Hepatocyte (in vitro differentiated cells): ENCODE data around the gene APEH.

Source experiments
- EZH2 ChIP-seq: fragments of 200-600 bp; sonication (generic); IDR thresholded peaks from 2 replicates; pipeline ENCODE4 v1.6.1; 2016; ENCODE audit warnings: antibody characterized with exemption, mild to moderate bottlenecking, borderline replicate concordance
- EZH2phosphoT487 ChIP-seq: fragments of 200-600 bp; sonication (generic); IDR thresholded peaks from one replicate; pipeline ENCODE4 v1.6.1; 2018; ENCODE audit warnings: antibody characterized with exemption, mild to moderate bottlenecking, low read depth, moderate library complexity; ENCODE audit not compliant: unreplicated experiment, severe bottlenecking
- TF ChIP-seq, protein P1 (sequence below): fragments of 200-600 bp; sonication (generic); IDR thresholded peaks from 2 replicates; pipeline ENCODE4 v1.5.1; 2016; ENCODE audit warnings: antibody characterized with exemption, mild to moderate bottlenecking; ENCODE audit not compliant: poor library complexity

DNA sequence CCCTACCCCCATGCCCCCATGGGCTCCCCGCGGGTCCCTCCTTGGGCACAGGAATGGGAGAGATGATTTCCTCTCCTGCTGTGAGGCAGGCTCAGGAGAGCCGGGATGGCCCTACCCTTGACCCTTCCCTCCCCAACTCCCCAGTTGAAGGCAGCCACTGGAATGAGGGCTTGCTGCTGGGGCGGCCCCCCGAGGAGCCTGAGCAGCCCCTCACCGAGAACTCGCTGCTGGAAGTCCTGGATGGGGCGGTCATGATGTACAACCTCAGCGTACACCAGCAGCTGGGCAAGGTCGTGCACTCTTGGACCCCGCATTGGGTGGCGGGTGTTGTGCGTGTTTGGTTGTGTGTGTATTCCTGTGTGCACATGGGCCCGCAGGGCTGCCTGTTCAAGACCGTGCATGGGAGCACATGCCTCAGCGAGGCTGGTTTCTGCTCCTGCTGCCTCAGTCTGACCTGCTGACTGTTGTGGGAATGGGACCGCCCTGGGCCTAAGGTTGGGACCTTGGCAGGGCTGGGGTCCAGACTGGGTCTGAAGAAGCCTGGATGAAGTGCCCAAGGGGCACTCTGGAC is 31.3 kb downstream of the APEH start:
- TF ChIP-seq, protein P1, sequence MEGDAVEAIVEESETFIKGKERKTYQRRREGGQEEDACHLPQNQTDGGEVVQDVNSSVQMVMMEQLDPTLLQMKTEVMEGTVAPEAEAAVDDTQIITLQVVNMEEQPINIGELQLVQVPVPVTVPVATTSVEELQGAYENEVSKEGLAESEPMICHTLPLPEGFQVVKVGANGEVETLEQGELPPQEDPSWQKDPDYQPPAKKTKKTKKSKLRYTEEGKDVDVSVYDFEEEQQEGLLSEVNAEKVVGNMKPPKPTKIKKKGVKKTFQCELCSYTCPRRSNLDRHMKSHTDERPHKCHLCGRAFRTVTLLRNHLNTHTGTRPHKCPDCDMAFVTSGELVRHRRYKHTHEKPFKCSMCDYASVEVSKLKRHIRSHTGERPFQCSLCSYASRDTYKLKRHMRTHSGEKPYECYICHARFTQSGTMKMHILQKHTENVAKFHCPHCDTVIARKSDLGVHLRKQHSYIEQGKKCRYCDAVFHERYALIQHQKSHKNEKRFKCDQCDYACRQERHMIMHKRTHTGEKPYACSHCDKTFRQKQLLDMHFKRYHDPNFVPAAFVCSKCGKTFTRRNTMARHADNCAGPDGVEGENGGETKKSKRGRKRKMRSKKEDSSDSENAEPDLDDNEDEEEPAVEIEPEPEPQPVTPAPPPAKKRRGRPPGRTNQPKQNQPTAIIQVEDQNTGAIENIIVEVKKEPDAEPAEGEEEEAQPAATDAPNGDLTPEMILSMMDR, result no peak
- TF ChIP-seq EZH2, result no peak
- TF ChIP-seq EZH2phosphoT487, result no peak
